Cardiac septum (tissue), 1 donor: ENCODE results near the gene EPN1. TPM values are rescaled to one million over a fixed set of nuclear protein-coding genes. Genes with fewer than 3 reads are reported as not detected.
"Not testable (repeated sequence)": the region's sequence is repeated elsewhere in the genome, so short reads cannot be mapped to it uniquely, and the experiment has no call there.

Experiments used
- DNase-seq: peaks from one replicate; pipeline ENCODE4 v3.0.0-alpha.2; 2020; ENCODE audit warnings: low spot score
- intact Hi-C: fragments of 100-400 bp; cut with DNase I; formaldehyde crosslinking; loops from one replicate; pipeline ENCODE4 v1.14.0; 2022
- total RNA-seq: library from RNA; stranded (reverse); fragmentation: NEBNext Ultra II Directional; extraction: Animal tissue kit (Norgen Biotek cat#: 25700); gene quantifications from one replicate; pipeline ENCODE4 v1.2.1, GENCODE V29; 2021
- donor health status: DM: no; HTN: no; CAD: no.

EPN1 gene
- total RNA-seq, 1 donor from 2014 or later: 193 TPM

GRCh38 chr19:55702131-55702627, 27.2 kb downstream of the EPN1 start:
- intact Hi-C loops: no loop called here
- DNase-seq: no peak

DNA sequence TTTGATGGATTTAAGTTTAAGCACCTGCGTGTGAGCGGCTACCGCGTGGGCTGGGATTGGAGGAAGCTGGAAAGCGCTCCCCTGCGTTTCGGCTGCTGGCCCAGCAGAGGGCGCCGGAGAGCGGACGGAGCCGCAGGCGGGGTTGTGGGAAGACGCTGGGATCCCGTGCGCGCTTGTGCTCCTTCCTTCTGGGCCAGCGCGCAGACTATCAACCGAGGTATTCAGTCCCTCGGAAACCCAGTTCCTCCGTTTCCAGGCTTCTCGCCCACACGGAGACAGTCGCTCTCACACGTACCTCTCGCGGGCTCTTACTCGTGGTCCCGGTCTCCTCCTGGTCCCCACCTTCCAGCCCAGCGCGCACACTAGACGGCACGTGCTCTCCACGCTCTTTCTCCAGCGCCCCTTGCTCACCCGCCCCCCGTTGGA, 28.8 kb downstream of the EPN1 start:
- intact Hi-C loops: no loop called here
- DNase-seq: no peak

- no peak for DNase-seq
- intact Hi-C loops: no loop called here
Observed at GRCh38 chr19:55704494-55705245, 29.6 kb downstream of the EPN1 start.

DNA sequence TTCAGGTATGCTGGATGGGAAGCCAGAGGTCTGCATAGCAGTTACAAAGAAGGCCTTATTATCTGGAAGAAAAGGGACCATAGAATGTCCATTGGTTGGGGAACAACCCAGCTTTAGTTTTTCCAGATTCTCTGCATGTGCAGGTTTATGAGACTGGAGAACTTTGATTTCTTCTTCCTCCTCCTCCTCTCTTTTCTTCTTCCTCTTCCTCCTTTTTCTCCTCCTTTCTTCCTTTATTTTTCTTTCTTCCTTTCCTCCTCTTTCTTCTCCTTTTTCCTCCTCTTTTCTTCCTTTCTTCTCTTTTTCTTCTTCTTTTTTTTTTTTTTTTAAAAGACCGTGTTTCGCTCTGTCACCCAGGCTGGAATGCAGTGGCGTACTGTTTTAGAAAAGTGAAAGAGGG, 30.9 kb downstream of the EPN1 start:
- DNase-seq: no peak
- intact Hi-C loops: no loop called here

- no peak for DNase-seq
- intact Hi-C loops: no loop called here
Observed at GRCh38 chr19:55711719-55712118, 36.7 kb downstream of the EPN1 start.

DNA sequence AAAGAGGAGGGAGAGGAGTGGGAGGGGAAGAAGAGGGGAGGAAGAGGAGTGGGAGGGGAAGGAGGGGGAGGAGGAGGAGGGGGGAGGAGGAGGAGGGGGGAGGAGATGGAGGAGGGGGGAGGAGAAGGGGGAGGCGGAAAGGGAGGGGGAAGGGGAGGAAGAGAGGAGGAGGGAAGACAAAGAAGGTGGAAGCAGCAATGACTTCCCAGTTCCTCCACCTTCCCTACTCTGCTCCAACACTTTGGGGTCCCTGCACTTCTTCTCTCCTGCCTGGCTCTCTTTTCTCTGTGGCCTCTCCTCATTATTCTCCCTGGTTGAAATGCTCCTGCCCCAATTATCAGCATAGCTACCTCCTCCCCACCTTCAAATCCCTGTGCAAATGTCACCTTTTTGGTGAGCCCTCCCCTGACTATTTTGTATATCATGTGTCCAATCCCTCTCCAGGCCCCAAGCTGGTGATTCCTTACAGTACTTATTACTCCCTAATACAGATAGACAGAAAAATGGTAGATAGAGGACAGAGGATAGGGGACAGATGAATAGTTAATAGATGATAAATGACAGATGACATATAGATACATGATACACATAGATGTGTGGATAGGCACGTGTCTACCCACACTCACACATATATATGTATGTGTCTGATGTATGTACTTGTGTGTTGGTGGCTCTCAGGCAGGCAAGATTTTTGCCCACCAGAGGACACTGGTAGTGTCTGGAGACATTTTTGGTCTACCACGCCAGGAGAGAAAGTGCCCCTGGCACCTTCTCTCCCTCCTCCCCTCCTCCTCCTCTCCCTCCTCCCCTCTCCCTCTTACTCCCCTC, 38.0 kb downstream of the EPN1 start:
- intact Hi-C loops: no loop called here

GRCh38 chr19:55716531-55716930, 41.5 kb downstream of the EPN1 start:
- no peak for DNase-seq
- intact Hi-C loops: no loop called here

More for the DNA sequence above, 38.0 kb downstream of the EPN1 start:
- DNase-seq: no peak

- no peak for DNase-seq
- intact Hi-C loops: no loop called here
Observed at GRCh38 chr19:55717251-55717650, 42.2 kb downstream of the EPN1 start.

GRCh38 chr19:55717879-55718711, 43.1 kb downstream of the EPN1 start:
- intact Hi-C loops, DNase-seq: not testable (repeated sequence)

DNA sequence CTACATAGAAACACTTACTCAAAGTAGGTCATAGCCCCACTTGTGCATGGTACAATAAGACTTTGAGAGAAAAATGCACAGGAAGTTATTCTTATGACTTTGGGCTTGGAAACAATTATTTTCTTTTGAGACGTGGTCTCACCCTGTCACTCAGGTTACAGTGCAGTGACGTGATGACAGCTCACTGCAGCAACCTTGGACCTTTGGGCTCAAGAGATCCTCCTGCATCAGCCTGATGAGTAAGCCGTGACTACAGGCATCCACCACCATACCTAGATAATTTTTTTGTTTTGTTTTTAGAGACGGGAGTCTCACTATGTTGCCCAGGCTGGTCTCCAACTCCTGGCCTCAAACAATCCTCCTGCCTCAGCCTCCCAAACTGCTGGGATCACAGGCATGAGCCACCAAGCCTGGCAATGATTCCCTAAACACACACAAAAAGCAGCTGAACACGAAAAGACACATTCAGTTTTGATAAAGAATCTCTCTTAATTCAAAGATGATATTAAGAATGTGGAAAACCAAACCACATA, 45.3 kb downstream of the EPN1 start:
- no peak for DNase-seq
- intact Hi-C loops: no loop called here

DNA sequence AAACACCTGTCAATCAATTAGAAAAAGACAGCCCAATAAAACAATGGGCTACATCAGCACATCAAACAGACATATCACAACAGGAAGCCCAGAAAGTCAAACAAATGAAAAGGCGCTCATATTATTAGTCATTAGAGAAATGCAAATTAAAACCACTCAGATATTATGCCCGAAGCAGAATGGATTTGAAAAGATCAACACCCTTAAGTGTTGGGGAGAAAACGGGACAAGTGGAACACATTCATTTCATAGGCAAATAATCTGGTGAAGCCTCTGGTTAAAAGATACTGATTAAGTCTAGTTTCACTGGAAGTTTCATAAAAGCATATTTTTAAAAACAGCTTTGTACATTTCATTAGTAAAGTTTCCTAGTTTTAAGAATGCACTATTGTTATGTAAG, 45.8 kb downstream of the EPN1 start:
- no peak for DNase-seq
- intact Hi-C loops: no loop called here

GRCh38 chr19:55723491-55723890, 48.5 kb downstream of the EPN1 start:
- DNase-seq: no peak
- intact Hi-C loops: no loop called here

- intact Hi-C loops, DNase-seq: not testable (repeated sequence)
Observed at GRCh38 chr19:55730378-55730777, 55.4 kb downstream of the EPN1 start.

- no peak for DNase-seq
- intact Hi-C loops: no loop called here
Observed at GRCh38 chr19:55738302-55738701, 63.3 kb downstream of the EPN1 start, which contains the start of gene NLRP9. NLRP9 (minus strand) TSS chr19:55738402; CDS start chr19:55738374, 28 bp downstream.

GRCh38 chr19:55750715-55751114, 75.7 kb downstream of the EPN1 start:
- intact Hi-C loops: no loop called here
- no peak for DNase-seq

GRCh38 chr19:55753401-55753800, 78.4 kb downstream of the EPN1 start:
- intact Hi-C loops: no loop called here
- no peak for DNase-seq

GRCh38 chr19:55756808-55757207, 81.8 kb downstream of the EPN1 start:
- intact Hi-C loops, DNase-seq: not testable (repeated sequence)

GRCh38 chr19:55758797-55759196, 83.8 kb downstream of the EPN1 start, which contains the start of gene RFPL4A:
RFPL4A (plus strand) TSS chr19:55759097; CDS start chr19:55761801, 2,704 bp downstream.
- intact Hi-C loops, DNase-seq: not testable (repeated sequence)
